Fibroblast of the conjunctiva (primary cell): Measurements from ENCODE around the gene RPP30.
A peak's percentile ranks its signal among the peaks of the same experiment; 100 is the strongest.

Experiments used
- DNase-seq: peaks from one replicate; pipeline ENCODE4 v3.0.0-alpha.2; 2010; ENCODE audit warnings: low read depth

The RPP30 gene

GRCh38 chr10:90871766-90872647, at the start of gene RPP30:
RPP30 (plus strand) TSS chr10:90871974; CDS start chr10:90871987, 13 bp downstream.
- peak; percentile 47 for DNase-seq

GRCh38 chr10:90822508-90822907, 49.3 kb upstream of the RPP30 start:
- DNase-seq, result no peak

- DNase-seq, result no peak
Measured at GRCh38 chr10:90832111-90832510, 39.7 kb upstream of the RPP30 start.

GRCh38 chr10:90834326-90834725, 37.4 kb upstream of the RPP30 start:
- DNase-seq, result no peak

GRCh38 chr10:90837486-90837885, 34.3 kb upstream of the RPP30 start:
- DNase-seq, result no peak

- DNase-seq, result no peak
Measured at GRCh38 chr10:90842725-90843124, 29.0 kb upstream of the RPP30 start.

GRCh38 chr10:90845726-90846125, 26.0 kb upstream of the RPP30 start:
- no peak for DNase-seq

GRCh38 chr10:90846746-90847145, 25.0 kb upstream of the RPP30 start:
- no peak for DNase-seq

- no peak for DNase-seq
Measured at GRCh38 chr10:90847436-90847835, 24.3 kb upstream of the RPP30 start.

- no peak for DNase-seq
Measured at GRCh38 chr10:90849956-90850749, 21.6 kb upstream of the RPP30 start.

GRCh38 chr10:90855126-90855525, 16.6 kb upstream of the RPP30 start:
- DNase-seq, result no peak

GRCh38 chr10:90856261-90856660, 15.5 kb upstream of the RPP30 start:
- no peak for DNase-seq

GRCh38 chr10:90856964-90857634, 14.7 kb upstream of the RPP30 start:
- no peak for DNase-seq

- no peak for DNase-seq
Measured at GRCh38 chr10:90857635-90858460, 13.9 kb upstream of the RPP30 start, which contains the start of gene HTR7. HTR7 (minus strand) TSS chr10:90858039; CDS start chr10:90857671, 368 bp downstream.

GRCh38 chr10:90858461-90858968, 13.3 kb upstream of the RPP30 start:
- DNase-seq, result no peak

GRCh38 chr10:90859321-90859751, 12.4 kb upstream of the RPP30 start:
- peak; percentile 52 for DNase-seq

- no peak for DNase-seq
Measured at GRCh38 chr10:90860790-90861189, 11.0 kb upstream of the RPP30 start.

GRCh38 chr10:90862908-90863514, 8.8 kb upstream of the RPP30 start:
- no peak for DNase-seq

- DNase-seq, result no peak
Measured at GRCh38 chr10:90865401-90865800, 6.4 kb upstream of the RPP30 start.

- no peak for DNase-seq
Measured at GRCh38 chr10:90866050-90866598, 5.7 kb upstream of the RPP30 start.
